Omental fat pad (tissue), 4 donors: Measurements from ENCODE around the gene RNF180. TPM values are rescaled to one million over a fixed set of nuclear protein-coding genes. Genes with fewer than 3 reads are reported as not detected.

Experiments used
- ATAC-seq: fragments of 150-250 bp; one replicate; pipeline ENCODE4 v1.9.1; 2016; ENCODE audit warnings: mild to moderate bottlenecking, moderate library complexity; ENCODE audit not compliant: low FRiP score
- DNase-seq: peaks from one replicate; pipeline ENCODE4 v3.0.0-alpha.2; 2019; ENCODE audit warnings: low spot score
- CTCF ChIP-seq, 3 donors: fragments of 450-650 bp; IDR thresholded peaks; one replicate each; pipeline ENCODE4 v1.5.1; 2016 to 2017; ENCODE audit warnings: antibody characterized with exemption in 3 of 3, mild to moderate bottlenecking in 3 of 3, moderate library complexity in 2 of 3
- total RNA-seq, 4 donors: library from RNA; depleted of rRNA; stranded (reverse); fragments of >200 nt; gene quantifications; one replicate each; pipeline ENCODE4 v1.1.0, GENCODE V29; 2016

RNF180 gene
- total RNA-seq, 4 donors from 2014 or later, result 7.6 to 18.1 (median 11.5) TPM

- DNase-seq, result no peak
- TF ChIP-seq CTCF (IDR thresholded peaks at IDR 0.05), result no peak
- ATAC-seq, result no peak
Observed at GRCh38 chr5:64161420-64161819, 4.2 kb upstream of the RNF180 start.

GRCh38 chr5:64163135-64163534 lies 2.5 kb upstream of the RNF180 start:
- DNase-seq (no peak), ATAC-seq (no peak)
- no peak for TF ChIP-seq CTCF (IDR thresholded peaks at IDR 0.05)

GRCh38 chr5:64163746-64164145 lies 1.9 kb upstream of the RNF180 start:
- no peak for TF ChIP-seq CTCF (IDR thresholded peaks at IDR 0.05)
- DNase-seq (no peak), ATAC-seq (no peak)

- DNase-seq (no peak), ATAC-seq (no peak)
- no peak for TF ChIP-seq CTCF (IDR thresholded peaks at IDR 0.05)
Observed at GRCh38 chr5:64164166-64164565, 1.5 kb upstream of the RNF180 start.

GRCh38 chr5:64165160-64165499 lies 513 bp upstream of the RNF180 start:
- no peak for DNase-seq
- no peak for ATAC-seq
- TF ChIP-seq CTCF (IDR thresholded peaks at IDR 0.05), result no peak

- DNase-seq (no peak), ATAC-seq (peak; percentile 13)
- TF ChIP-seq CTCF (IDR thresholded peaks at IDR 0.05), result no peak
Observed at GRCh38 chr5:64166201-64166959, 737 bp downstream of the RNF180 start.

- TF ChIP-seq CTCF (IDR thresholded peaks at IDR 0.05), result no peak
- ATAC-seq (no peak), DNase-seq (no peak)
Observed at GRCh38 chr5:64176301-64176700, 10.7 kb downstream of the RNF180 start.
